HepG2 (cell line): ENCODE measurements around the gene PPP1CC. TPM values are rescaled to one million over a fixed set of nuclear protein-coding genes. Genes with fewer than 3 reads are reported as not detected.

Experiments
- ARNTL ChIP-seq: sonication (generic); formaldehyde crosslinking; IDR thresholded peaks from 2 replicates; pipeline ENCODE4 v1.4.0; 2020; ENCODE audit warnings: mild to moderate bottlenecking, missing genetic modification reagents
- FOXM1 ChIP-seq: sonication (generic); formaldehyde crosslinking; IDR thresholded peaks from 2 replicates; pipeline ENCODE4 v1.5.0; 2020; ENCODE audit warnings: missing genetic modification reagents
- FOXP1 ChIP-seq, 2 experiments: fragments of 450-650 bp in 1 of 2; IDR thresholded peaks; 2 replicates each; pipeline ENCODE4 v1.6.1; 2017 to 2018; ENCODE audit warnings: antibody characterized with exemption in 1 of 2
- GMEB1 ChIP-seq: sonication (generic); formaldehyde crosslinking; IDR thresholded peaks from 2 replicates; pipeline ENCODE4 v1.5.1; 2020; ENCODE audit warnings: missing genetic modification reagents, mild to moderate bottlenecking, borderline replicate concordance
- HDAC1 ChIP-seq: sonication (generic); formaldehyde crosslinking; IDR thresholded peaks from 2 replicates; pipeline ENCODE4 v1.5.1; 2020; ENCODE audit warnings: mild to moderate bottlenecking, missing genetic modification reagents
- HNRNPK ChIP-seq: fragments of 200-400 bp; formaldehyde crosslinking; IDR thresholded peaks from 2 replicates; pipeline ENCODE4 v1.6.1; 2018; ENCODE audit warnings: low read length, low read depth, moderate library complexity, mild to moderate bottlenecking; ENCODE audit not compliant: poor library complexity, severe bottlenecking
- HOXD1 ChIP-seq: sonication (generic); formaldehyde crosslinking; IDR thresholded peaks from 2 replicates; pipeline ENCODE4 v1.5.0; 2020; ENCODE audit warnings: missing genetic modification reagents
- ISL2 ChIP-seq: sonication (generic); formaldehyde crosslinking; IDR thresholded peaks from 2 replicates; pipeline ENCODE4 v1.5.0; 2020; ENCODE audit warnings: missing genetic modification reagents
- KDM5A ChIP-seq: fragments of 200-600 bp; sonication (generic); IDR thresholded peaks from 2 replicates; pipeline ENCODE4 v1.7.0; 2018; ENCODE audit warnings: antibody characterized with exemption, mild to moderate bottlenecking, low read length, borderline replicate concordance
- MIXL1 ChIP-seq: IDR thresholded peaks from 2 replicates; pipeline ENCODE4 v1.6.1; 2016
- PAF1 ChIP-seq: IDR thresholded peaks from 2 replicates; pipeline ENCODE4 v1.6.1; 2016; ENCODE audit warnings: missing genetic modification reagents, missing compliant biosample characterization
- PCBP1 ChIP-seq: fragments of 200-400 bp; formaldehyde crosslinking; IDR thresholded peaks from 2 replicates; pipeline ENCODE4 v1.6.1; 2017; ENCODE audit warnings: mild to moderate bottlenecking, low read depth, low read length, borderline replicate concordance
- PHF5A ChIP-seq: IDR thresholded peaks from one replicate; pipeline ENCODE4 v1.6.1; 2018; ENCODE audit warnings: low read depth, missing genetic modification reagents; ENCODE audit not compliant: unreplicated experiment
- SP1 ChIP-seq, 2 experiments: fragments of 450-650 bp in 1 of 2; sonication (generic) in 1 of 2; formaldehyde crosslinking in 1 of 2; IDR thresholded peaks; 2 replicates each; pipeline versions ENCODE4 v1.4.0 to v1.6.1; 2016 to 2020; ENCODE audit warnings: missing genetic modification reagents in 1 of 2
- SRF ChIP-seq: IDR thresholded peaks from 2 replicates; pipeline ENCODE4 v1.6.1; 2011; ENCODE audit warnings: mild to moderate bottlenecking, low read depth, low read length, moderate library complexity
- ZBED4 ChIP-seq: sonication (generic); formaldehyde crosslinking; IDR thresholded peaks from 2 replicates; pipeline ENCODE4 v1.4.0; 2020; ENCODE audit warnings: missing genetic modification reagents, borderline replicate concordance
- ZBTB20 ChIP-seq: sonication (generic); formaldehyde crosslinking; IDR thresholded peaks from 2 replicates; pipeline ENCODE4 v1.8.1; 2023; ENCODE audit warnings: missing genetic modification reagents, low read depth, mild to moderate bottlenecking, borderline replicate concordance
- ZBTB38 ChIP-seq: sonication (generic); formaldehyde crosslinking; IDR thresholded peaks from 2 replicates; pipeline ENCODE4 v1.5.1; 2020; ENCODE audit warnings: mild to moderate bottlenecking, missing genetic modification reagents
- ZEB1 ChIP-seq: IDR thresholded peaks from 2 replicates; pipeline ENCODE4 v1.6.1; 2012; ENCODE audit warnings: mild to moderate bottlenecking, low read depth, inconsistent platforms; ENCODE audit not compliant: insufficient replicate concordance
- ZNF335 ChIP-seq: sonication (generic); formaldehyde crosslinking; IDR thresholded peaks from 2 replicates; pipeline ENCODE4 v1.4.0; 2020; ENCODE audit warnings: missing genetic modification reagents
- ZNF552 ChIP-seq: sonication (generic); formaldehyde crosslinking; IDR thresholded peaks from 2 replicates; pipeline ENCODE4 v1.9.0; 2022; ENCODE audit warnings: missing genetic modification reagents, mild to moderate bottlenecking, borderline replicate concordance
- ZNF691 ChIP-seq: sonication (generic); formaldehyde crosslinking; IDR thresholded peaks from 2 replicates; pipeline ENCODE4 v1.4.0; 2020; ENCODE audit warnings: missing genetic modification reagents, low read depth, mild to moderate bottlenecking, borderline replicate concordance
- ZNF792 ChIP-seq: IDR thresholded peaks from 2 replicates; pipeline ENCODE4 v1.6.1; 2016
- polyA plus RNA-seq, 8 experiments: library from polyadenylated mRNA; depleted of rRNA in 3 of 8; stranded (reverse) in 7 of 8; unstranded in 1 of 8; fragments of >200 nt; fragmentation: Illumina TruSeq in 4 of 8; extraction: Trizol in 4 of 8; gene quantifications; 2 replicates each; pipeline versions ENCODE4 v1.2.1 to v1.2.3, GENCODE V29; 2011 to 2016; ENCODE audit warnings: low read depth in 4 of 8, missing spikeins in 1 of 8, mixed read lengths in 1 of 8; ENCODE audit not compliant: insufficient read depth in 1 of 8
- total RNA-seq, 5 experiments: library from RNA; depleted of rRNA; stranded (reverse); fragments of >200 nt; fragmentation: Illumina TruSeq; extraction: Trizol; gene quantifications; 2 replicates each; pipeline ENCODE4 v1.2.3, GENCODE V29; 2016; ENCODE audit warnings: low read depth in 1 of 5

Gene PPP1CC
- total and polyA plus RNA-seq, 2 of the 13 experiments (the other 11 are each of a cell fraction or from before 2014, with no cell fraction given): 178 to 187 TPM

GRCh38 chr12:110698171-110698902, 44.4 kb downstream of the PPP1CC start (continued):
- TF ChIP-seq GMEB1 (no peak), SP1 (IDR thresholded peaks at IDR 0.05) (no peak), SP1 (CRISPR knock-in tag; IDR thresholded peaks at IDR 0.05) (no peak), PHF5A (no peak), PCBP1 (no peak), ZBTB20 (CRISPR knock-in tag) (no peak), ISL2 (no peak), ZNF792 (peak; percentile 66; the same call in 1 of the 2 replicates), ZNF691 (CRISPR knock-in tag) (no peak; the same call in 1 of the 2 replicates), FOXM1 (CRISPR knock-in tag) (no peak), ZNF335 (CRISPR knock-in tag) (no peak), HDAC1 (CRISPR knock-in tag) (peak; percentile 63; the same call in 1 of the 2 replicates), FOXP1 (IDR thresholded peaks at IDR 0.05) (no peak), FOXP1 (CRISPR knock-in tag; IDR thresholded peaks at IDR 0.05) (no peak; the same call in 1 of the 2 replicates), SRF (0 out of 2 replicates have a peak, but pooled peaks have one; percentile 11), ARNTL (CRISPR knock-in tag) (no peak), MIXL1 (peak; percentile 56; the same call in 1 of the 2 replicates), ZBED4 (CRISPR knock-in tag) (peak; percentile 40; the same call in 1 of the 2 replicates), ZNF552 (CRISPR knock-in tag) (no peak), KDM5A (no peak), HOXD1 (CRISPR knock-in tag) (no peak), ZBTB38 (CRISPR knock-in tag) (no peak), HNRNPK (no peak), PAF1 (CRISPR knock-in tag) (no peak), ZEB1 (no peak)
